Measurements from ENCODE around the gene GRIK3. TPM values are rescaled to one million over a fixed set of nuclear protein-coding genes. Genes with fewer than 3 reads are reported as not detected.

The GRIK3 gene
- polyA plus RNA-seq, 2 of the 4 experiments (the other 2 are of a cell fraction) = not detected

- DNase-seq (ENCODE audit: low read depth in 1 of 2, low spot score in 1 of 2) (peak in 1 of 2 experiments; percentile 9), FAIRE-seq (no peak), ATAC-seq (peak; percentile 60 to 65; a peak in 4 of 6 replicates)
- Histone ChIP-seq H3K4me2 (no peak overlapping the region), H3K4me3 (no peak overlapping the region), H3K4me1 (no peaks in the 10 kb centered on the region), H3K9me3 (no peaks in the 10 kb centered on the region), H3K27ac (no peak overlapping the region)
- no peak for TF ChIP-seq BCL3 (IDR thresholded peaks at IDR 0.05)
- TF ChIP-seq REST (IDR thresholded peaks at IDR 0.05) = peak; percentile 93
- TF ChIP-seq EHMT2 (IDR thresholded peaks at IDR 0.05; ENCODE audit: low read depth) = peak; percentile 81
- TF ChIP-seq HOXB13 (CRISPR knock-in tag; IDR thresholded peaks at IDR 0.05; ENCODE audit: low read depth) = no peak
- no peak for TF ChIP-seq SMC3 (IDR thresholded peaks at IDR 0.05)
- WGBS (ENCODE audit: missing lambda C conversion rate) = 0% methylated on average over 10 of the region's 14 CpGs
- ChIA-PET CTCF (no interaction called here), POLR2A (no interaction called here)
Measured at GRCh38 chr1:36924282-36924811, 110.0 kb downstream of the GRIK3 start.

GRCh38 chr1:36922593-36923426 is 111.5 kb downstream of the GRIK3 start:
- no peaks in the 10 kb centered on the region for H3K9me3 ChIP-seq
- TF ChIP-seq NPAS2 (CRISPR knock-in tag; IDR thresholded peaks at IDR 0.05; ENCODE audit: borderline replicate concordance) = no peak
- no peak for TF ChIP-seq PHF8 (IDR thresholded peaks at IDR 0.05; ENCODE audit: borderline replicate concordance, low read depth)
- no peak for TF ChIP-seq HDAC2 (IDR thresholded peaks at IDR 0.05)
- no peak for TF ChIP-seq EHF (CRISPR knock-in tag; IDR thresholded peaks at IDR 0.05)
- no peak for TF ChIP-seq HES2 (IDR thresholded peaks at IDR 0.05)
- no peak for TF ChIP-seq ZNF302 (CRISPR knock-in tag; IDR thresholded peaks at IDR 0.05)
- TF ChIP-seq HEYL (CRISPR knock-in tag; IDR thresholded peaks at IDR 0.05) = no peak
- no peak for TF ChIP-seq RAD21 (conservative IDR thresholded peaks at IDR 0.05 in 1 of 2, IDR thresholded peaks at IDR 0.05 in 1 of 2)
- no peak for TF ChIP-seq HOXB5 (CRISPR knock-in tag; IDR thresholded peaks at IDR 0.05)
- TF ChIP-seq NFE2L2 (conservative IDR thresholded peaks at IDR 0.05; ENCODE audit: low read length) = no peak
- no peak for TF ChIP-seq CBX8 (IDR thresholded peaks at IDR 0.05)
- no peak for TF ChIP-seq USF2 (IDR thresholded peaks at IDR 0.05)
- ATAC-seq = no peak
- WGBS (ENCODE audit: missing lambda C conversion rate) = 10% methylated on average over 11 of the region's 11 CpGs
- no peak overlapping the region for H3K4me3 ChIP-seq
- no peak for DNase-seq (ENCODE audit: low read depth in 1 of 2, low spot score in 1 of 2)
- no peak overlapping the region for H3K27ac ChIP-seq
- no peak for FAIRE-seq
- ChIA-PET CTCF (interaction anchor here (0.8 kb wide), 1 partner anchor 273 kb away, joined by 3 read pairs; no protein-coding TSS in a partner anchor), POLR2A (no interaction called here)
- no peak overlapping the region for H3K4me2 ChIP-seq
- H3K4me1 ChIP-seq = no peaks in the 10 kb centered on the region
